GM12878 (cell line): ENCODE data around the gene TAS2R42. TPM values are rescaled to one million over a fixed set of nuclear protein-coding genes. Genes with fewer than 3 reads are reported as not detected.

Source experiments
- ATAC-seq: fragments of 200-7000 bp; cut with Tn5 transposase; 3 replicates; pipeline ENCODE4 v1.9.1; 2020; ENCODE audit warnings: mild to moderate bottlenecking, moderate library complexity
- BruUV-seq: library from RNA; stranded (reverse); fragments of 400-500 nt; replicated peaks from 2 replicates; lab custom pipeline; 2021; lab: Mats Ljungman, UMichigan
- CTCF ChIA-PET: fragments of 300-600 bp; sonication (Branson Sonifier 250); formaldehyde crosslinking; extraction: SDS; loops from one replicate; lab custom pipeline; 2021; ENCODE audit warnings: inconsistent platforms; lab: Yijun Ruan, JAX
- POLR2A ChIA-PET: fragments of 350-600 bp; formaldehyde crosslinking; extraction: SDS; loops from one replicate; lab custom pipeline; 2021; ENCODE audit warnings: inconsistent platforms; lab: Charles Lee
- RAD21 ChIA-PET: fragments of 300-600 bp; sonication (Branson Sonifier 250); formaldehyde crosslinking; loops from one replicate; lab custom pipeline; 2023; ENCODE audit warnings: antibody characterized with exemption; ENCODE audit not compliant: unreplicated experiment; lab: Charles Lee
- SMC1A ChIA-PET: fragments of 300-600 bp; sonication (Branson Sonifier 250); formaldehyde crosslinking; loops from one replicate; lab custom pipeline; 2023; ENCODE audit not compliant: unreplicated experiment, uncharacterized antibody; lab: Charles Lee
- DNase-seq: peaks from one replicate; pipeline ENCODE4 v3.0.0-alpha.2; 2011; ENCODE audit warnings: low read depth, low spot score
- FAIRE-seq: peaks from 3 replicates; lab custom pipeline; 2011; peaks lifted over from hg19 to GRCh38; lab: Jason Lieb, UNC
- H2AFZ ChIP-seq: 2 replicates; pipeline ENCODE4 v1.6.0; 2011; ENCODE audit warnings: low read depth, low read length, control low read depth; ENCODE audit not compliant: control insufficient read depth
- H3K27ac ChIP-seq: 2 replicates; pipeline ENCODE4 v1.5.1; 2011; ENCODE audit warnings: control low read depth; ENCODE audit not compliant: control insufficient read depth, insufficient read depth
- H3K27me3 ChIP-seq, 2 experiments: replicated peaks in 1 of 2; 2 replicates each; pipeline versions ENCODE4 v1.6.0 to v1.6.1; 2011; ENCODE audit warnings: low read length in 1 of 2; ENCODE audit not compliant: control insufficient read depth in 2 of 2, insufficient read depth in 2 of 2
- H3K36me3 ChIP-seq, 2 experiments: 2 replicates each; pipeline ENCODE4 v1.5.1; 2011; ENCODE audit warnings: low read length in 1 of 2; ENCODE audit not compliant: control insufficient read depth in 2 of 2, insufficient read depth in 2 of 2
- H3K4me1 ChIP-seq: 2 replicates; pipeline ENCODE4 v1.6.1; 2011; ENCODE audit warnings: mild to moderate bottlenecking, low read length, moderate library complexity, mixed read lengths; ENCODE audit not compliant: control insufficient read depth, insufficient read depth
- H3K4me2 ChIP-seq: 2 replicates; pipeline ENCODE4 v1.6.0; 2011; ENCODE audit warnings: control low read depth; ENCODE audit not compliant: control insufficient read depth, insufficient read depth
- H3K4me3 ChIP-seq: fragments of 200-600 bp; sonication (generic); 2 replicates; pipeline ENCODE4 v1.5.1; 2016
- H3K79me2 ChIP-seq: 2 replicates; pipeline ENCODE4 v1.6.0; 2011; ENCODE audit warnings: low read length; ENCODE audit not compliant: control insufficient read depth, insufficient read depth
- H3K9ac ChIP-seq: 2 replicates; pipeline ENCODE4 v1.8.0; 2011; ENCODE audit warnings: low read length, control low read depth, mixed read lengths; ENCODE audit not compliant: control insufficient read depth, insufficient read depth
- H3K9me3 ChIP-seq: replicated peaks from 3 replicates; pipeline ENCODE4 v1.5.1; 2011; ENCODE audit warnings: mild to moderate bottlenecking, low read length; ENCODE audit not compliant: control insufficient read depth, insufficient read depth
- H4K20me1 ChIP-seq: 2 replicates; pipeline ENCODE4 v1.6.0; 2011; ENCODE audit not compliant: control insufficient read depth, insufficient read depth
- CREM ChIP-seq: IDR thresholded peaks from 2 replicates; pipeline ENCODE4 v1.6.1; 2014; ENCODE audit warnings: antibody characterized with exemption, low read depth
- EZH2 ChIP-seq: IDR thresholded peaks from 2 replicates; pipeline ENCODE4 v1.6.1; 2012; ENCODE audit warnings: low read depth, mild to moderate bottlenecking, control low read depth, inconsistent platforms, low read length, borderline replicate concordance; ENCODE audit not compliant: control insufficient read depth
- MXI1 ChIP-seq: fragments of 150-350 bp; IDR thresholded peaks from 2 replicates; pipeline ENCODE4 v1.6.1; 2011; ENCODE audit warnings: low read depth, mild to moderate bottlenecking, inconsistent platforms, low read length, improper control_type of control experiment
- NR2C2 ChIP-seq: IDR thresholded peaks from 2 replicates; pipeline ENCODE4 v1.6.1; 2011; ENCODE audit warnings: borderline replicate concordance, low read depth; ENCODE audit not compliant: control insufficient read depth, insufficient read length
- POLR2A ChIP-seq: IDR thresholded peaks from 2 replicates; pipeline ENCODE4 v1.6.1; 2011; ENCODE audit warnings: low read depth, mild to moderate bottlenecking, low read length
- WRNIP1 ChIP-seq: IDR thresholded peaks from 2 replicates; pipeline ENCODE4 v1.6.1; 2011; ENCODE audit warnings: low read depth, low read length, improper control_type of control experiment, borderline replicate concordance
- WGBS: methylation state at CpG from one replicate; pipeline ENCODE4 v1.1.6; 2016; ENCODE audit warnings: low lambda C conversion rate; ENCODE audit not compliant: insufficient replicate concordance, insufficient coverage; ENCODE audit errors: missing lambda C conversion rate; 5-methylcytosine and 5-hydroxymethylcytosine counted together
- in situ Hi-C: fragments of 300-500 bp; cut with MboI; formaldehyde crosslinking; loops from 9 replicates; pipeline ENCODE4 v1.14.3; 2018; ENCODE audit warnings: mixed read lengths
- intact Hi-C: fragments of 100-400 bp; cut with micrococcal nuclease; formaldehyde crosslinking; loops from one replicate; pipeline ENCODE4 v1.14.2; 2022; ENCODE audit not compliant: unreplicated experiment
- polyA plus RNA-seq, 11 experiments: library from polyadenylated mRNA; depleted of rRNA in 4 of 11; unstranded in 6 of 11; stranded (reverse) in 5 of 11; fragments of >200 nt; fragmentation: Nextera tagmentation in 4 of 11; fragmentation: Illumina TruSeq in 1 of 11; extraction: Ambion mirVana in 4 of 11; extraction: Trizol in 1 of 11; gene quantifications; 1 replicate in 1 of 11; 2 replicates in 10 of 11; pipeline versions ENCODE4 v1.2.1 to v1.2.3, GENCODE V29; 2011 to 2016; ENCODE audit warnings: inconsistent platforms in 2 of 11, missing spikeins in 2 of 11, low read depth in 1 of 11
- total RNA-seq, 4 experiments: library from RNA; depleted of rRNA in 3 of 4; stranded (reverse); fragments of >200 nt in 3 of 4; fragmentation: Illumina TruSeq in 1 of 4; extraction: Trizol in 1 of 4; gene quantifications; 2 replicates each; pipeline versions ENCODE4 v1.2.1 to v1.2.3, GENCODE V29; 2013 to 2021
- TF ChIP-seq, protein P1 (sequence below): fragments of 450-650 bp; IDR thresholded peaks from 2 replicates; pipeline ENCODE4 v1.6.1; 2018; ENCODE audit warnings: mild to moderate bottlenecking, low read depth, moderate library complexity; ENCODE audit not compliant: partially characterized antibody
- TF ChIP-seq, protein P2 (sequence below): fragments of 450-650 bp; IDR thresholded peaks from 2 replicates; pipeline ENCODE4 v1.6.1; 2017; ENCODE audit warnings: mild to moderate bottlenecking, low read depth, inconsistent platforms; ENCODE audit not compliant: poor library complexity, severe bottlenecking

TAS2R42 gene
- total and polyA plus RNA-seq, 10 of the 15 experiments (the other 5 are each of a cell fraction or from before 2014, with no cell fraction given), result not detected

DNA sequence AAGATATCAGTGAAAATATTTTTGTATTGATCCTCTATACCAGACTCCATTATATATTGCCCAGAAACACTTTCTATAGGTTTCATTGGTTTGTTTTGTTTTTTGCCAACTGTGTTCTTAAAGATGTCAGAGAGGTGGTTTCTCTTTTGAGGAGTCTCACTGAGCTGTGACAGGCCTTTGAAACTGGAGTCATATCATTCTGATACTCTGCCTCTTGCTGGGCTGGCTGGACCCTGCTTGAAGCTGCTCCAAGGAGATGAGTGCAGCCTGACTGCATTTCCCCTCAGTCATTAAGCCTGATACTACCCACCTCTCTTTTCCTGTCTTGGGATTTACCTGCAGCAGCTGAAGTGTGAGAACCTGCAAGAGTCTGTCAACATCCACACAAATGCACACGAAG is 35.9 kb downstream of the TAS2R42 start:
- FAIRE-seq, result no peak
- POLR2A ChIA-PET, result no interaction called here

DNA sequence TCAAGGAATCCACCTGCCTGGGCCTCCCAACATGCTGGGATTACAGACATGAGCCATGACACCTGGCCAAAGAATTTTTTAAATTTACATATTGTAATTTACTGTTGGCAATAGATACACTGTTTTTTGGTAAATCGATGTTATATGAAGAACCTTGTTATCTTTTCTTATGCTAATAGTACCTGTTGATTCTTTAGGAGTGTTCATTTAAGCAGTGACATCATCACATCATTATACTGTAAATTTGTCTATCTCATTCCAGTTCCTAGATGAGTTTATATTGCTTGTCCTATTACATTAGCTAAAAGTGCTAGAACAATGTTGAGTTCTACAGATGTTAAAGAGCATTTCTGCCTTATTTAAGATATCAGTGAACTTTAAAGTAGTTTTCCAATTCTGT is 39.3 kb downstream of the TAS2R42 start:
- no peaks in the 10 kb centered on the region for H4K20me1 ChIP-seq
- ATAC-seq (no peak), FAIRE-seq (no peak), DNase-seq (no peak)
- no peak overlapping the region for H2AFZ ChIP-seq
- H3K9me3 ChIP-seq, result peaks cover 5% of the 10 kb centered on the region; the same call in 2 of the 3 replicates
- POLR2A ChIA-PET, result no interaction called here
- BruUV-seq, result no TSS peak
- CTCF ChIA-PET, result interaction anchor here (0.6 to 1.2 kb wide), 2 partner anchors 398 to 1645 kb away, joined by 3 read pairs; no protein-coding TSS in a partner anchor
- no peak overlapping the region for H3K9ac ChIP-seq
- no peak overlapping the region for H3K4me2 ChIP-seq
- intact Hi-C loops, result no loop called here
- RAD21 ChIA-PET, result no interaction called here
- no peak overlapping the region for H3K27ac ChIP-seq
- H3K4me3 ChIP-seq, result no peak overlapping the region
- no peaks in the 10 kb centered on the region for H3K4me1 ChIP-seq
- peaks cover 0 to 2% of the 10 kb centered on the region in 2 experiments; a peak in 2 of 4 replicates for H3K36me3 ChIP-seq
- H3K79me2 ChIP-seq, result peaks cover 1% of the 10 kb centered on the region
- in situ Hi-C loops, result no loop called here
- SMC1A ChIA-PET, result no interaction called here
- H3K27me3 ChIP-seq, result no peaks in the 10 kb centered on the region
- whole genome bisulfite sequencing, result 95% methylated on average over 1 of the region's 1 CpG
- TF ChIP-seq WRNIP1, result no peak
- TF ChIP-seq, protein P1, sequence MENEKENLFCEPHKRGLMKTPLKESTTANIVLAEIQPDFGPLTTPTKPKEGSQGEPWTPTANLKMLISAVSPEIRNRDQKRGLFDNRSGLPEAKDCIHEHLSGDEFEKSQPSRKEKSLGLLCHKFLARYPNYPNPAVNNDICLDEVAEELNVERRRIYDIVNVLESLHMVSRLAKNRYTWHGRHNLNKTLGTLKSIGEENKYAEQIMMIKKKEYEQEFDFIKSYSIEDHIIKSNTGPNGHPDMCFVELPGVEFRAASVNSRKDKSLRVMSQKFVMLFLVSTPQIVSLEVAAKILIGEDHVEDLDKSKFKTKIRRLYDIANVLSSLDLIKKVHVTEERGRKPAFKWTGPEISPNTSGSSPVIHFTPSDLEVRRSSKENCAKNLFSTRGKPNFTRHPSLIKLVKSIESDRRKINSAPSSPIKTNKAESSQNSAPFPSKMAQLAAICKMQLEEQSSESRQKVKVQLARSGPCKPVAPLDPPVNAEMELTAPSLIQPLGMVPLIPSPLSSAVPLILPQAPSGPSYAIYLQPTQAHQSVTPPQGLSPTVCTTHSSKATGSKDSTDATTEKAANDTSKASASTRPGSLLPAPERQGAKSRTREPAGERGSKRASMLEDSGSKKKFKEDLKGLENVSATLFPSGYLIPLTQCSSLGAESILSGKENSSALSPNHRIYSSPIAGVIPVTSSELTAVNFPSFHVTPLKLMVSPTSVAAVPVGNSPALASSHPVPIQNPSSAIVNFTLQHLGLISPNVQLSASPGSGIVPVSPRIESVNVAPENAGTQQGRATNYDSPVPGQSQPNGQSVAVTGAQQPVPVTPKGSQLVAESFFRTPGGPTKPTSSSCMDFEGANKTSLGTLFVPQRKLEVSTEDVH, result no peak
- no peak for TF ChIP-seq EZH2
- TF ChIP-seq POLR2A, result no peak
- TF ChIP-seq, protein P2, sequence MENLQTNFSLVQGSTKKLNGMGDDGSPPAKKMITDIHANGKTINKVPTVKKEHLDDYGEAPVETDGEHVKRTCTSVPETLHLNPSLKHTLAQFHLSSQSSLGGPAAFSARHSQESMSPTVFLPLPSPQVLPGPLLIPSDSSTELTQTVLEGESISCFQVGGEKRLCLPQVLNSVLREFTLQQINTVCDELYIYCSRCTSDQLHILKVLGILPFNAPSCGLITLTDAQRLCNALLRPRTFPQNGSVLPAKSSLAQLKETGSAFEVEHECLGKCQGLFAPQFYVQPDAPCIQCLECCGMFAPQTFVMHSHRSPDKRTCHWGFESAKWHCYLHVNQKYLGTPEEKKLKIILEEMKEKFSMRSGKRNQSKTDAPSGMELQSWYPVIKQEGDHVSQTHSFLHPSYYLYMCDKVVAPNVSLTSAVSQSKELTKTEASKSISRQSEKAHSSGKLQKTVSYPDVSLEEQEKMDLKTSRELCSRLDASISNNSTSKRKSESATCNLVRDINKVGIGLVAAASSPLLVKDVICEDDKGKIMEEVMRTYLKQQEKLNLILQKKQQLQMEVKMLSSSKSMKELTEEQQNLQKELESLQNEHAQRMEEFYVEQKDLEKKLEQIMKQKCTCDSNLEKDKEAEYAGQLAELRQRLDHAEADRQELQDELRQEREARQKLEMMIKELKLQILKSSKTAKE, result no peak
- TF ChIP-seq CREM, result no peak
- no peak for TF ChIP-seq MXI1

More for the DNA sequence above, 35.9 kb downstream of the TAS2R42 start:
- ATAC-seq (peak; percentile 83), DNase-seq (no peak)
- ChIA-PET CTCF (interaction anchor here (0.6 kb wide), 1 partner anchor 398 kb away, joined by 3 read pairs; no protein-coding TSS in a partner anchor), SMC1A (no interaction called here), RAD21 (no interaction called here)
- 0% methylated on average over 1 of the region's 1 CpG for WGBS
- no peaks in the 10 kb centered on the region for H3K4me1 ChIP-seq
- H3K4me2 ChIP-seq, result no peak overlapping the region
- no peak for TF ChIP-seq NR2C2
- peaks cover 6% of the 10 kb centered on the region for H3K9me3 ChIP-seq
- peaks cover 5% of the 10 kb centered on the region for H3K79me2 ChIP-seq
- BruUV-seq, result no TSS peak
- no peak overlapping the region for H3K27ac ChIP-seq
- H3K36me3 ChIP-seq, result peaks cover 0 to 2% of the 10 kb centered on the region in 2 experiments; a peak in 2 of 4 replicates
- intact Hi-C loops, result no loop called here
- no peaks in the 10 kb centered on the region for H3K27me3 ChIP-seq
- H4K20me1 ChIP-seq, result no peaks in the 10 kb centered on the region
- in situ Hi-C loops, result no loop called here
- no peak overlapping the region for H3K4me3 ChIP-seq
- H2AFZ ChIP-seq, result no peak overlapping the region
- H3K9ac ChIP-seq, result no peak overlapping the region
